BJ (cell line): ENCODE data around the gene DCBLD2. TPM values are rescaled to one million over a fixed set of nuclear protein-coding genes. Genes with fewer than 3 reads are reported as not detected.

ENCODE experiments used
- CTCF ChIA-PET: fragments of 350-600 bp; formaldehyde crosslinking; extraction: SDS; loops from one replicate; lab custom pipeline; 2021; ENCODE audit warnings: antibody characterized with exemption, inconsistent platforms; lab: Yijun Ruan, JAX
- POLR2A ChIA-PET: fragments of 300-600 bp; sonication (Branson Sonifier 250); formaldehyde crosslinking; extraction: SDS; loops from one replicate; lab custom pipeline; 2021; ENCODE audit warnings: antibody characterized with exemption; lab: Charles Lee
- DNase-seq: peaks from one replicate; pipeline ENCODE4 v3.0.0-alpha.2; 2011; ENCODE audit warnings: low read depth
- H3K27me3 ChIP-seq: 2 replicates; pipeline ENCODE4 v1.6.0; 2011; ENCODE audit warnings: low read length; ENCODE audit not compliant: control insufficient read depth, insufficient read depth
- H3K36me3 ChIP-seq: 2 replicates; pipeline ENCODE4 v1.5.1; 2011; ENCODE audit warnings: low read length; ENCODE audit not compliant: control insufficient read depth, insufficient read depth
- H3K4me3 ChIP-seq: 2 replicates; pipeline ENCODE4 v1.5.1; 2011; ENCODE audit warnings: low read depth, mild to moderate bottlenecking, control low read depth, low read length
- polyA plus RNA-seq: library from polyadenylated mRNA; depleted of rRNA; stranded (reverse); fragments of >200 nt; gene quantifications from 2 replicates; pipeline ENCODE4 v1.2.3, GENCODE V29; 2011
- TF ChIP-seq, protein P1 (sequence below): IDR thresholded peaks from 2 replicates; pipeline ENCODE4 v1.5.1; 2011; ENCODE audit warnings: low read depth, mild to moderate bottlenecking, control low read depth, inconsistent platforms, low read length, moderate library complexity; ENCODE audit not compliant: insufficient read depth

Gene DCBLD2
- polyA plus RNA-seq, 1 experiment, result 28.9 TPM

DNA sequence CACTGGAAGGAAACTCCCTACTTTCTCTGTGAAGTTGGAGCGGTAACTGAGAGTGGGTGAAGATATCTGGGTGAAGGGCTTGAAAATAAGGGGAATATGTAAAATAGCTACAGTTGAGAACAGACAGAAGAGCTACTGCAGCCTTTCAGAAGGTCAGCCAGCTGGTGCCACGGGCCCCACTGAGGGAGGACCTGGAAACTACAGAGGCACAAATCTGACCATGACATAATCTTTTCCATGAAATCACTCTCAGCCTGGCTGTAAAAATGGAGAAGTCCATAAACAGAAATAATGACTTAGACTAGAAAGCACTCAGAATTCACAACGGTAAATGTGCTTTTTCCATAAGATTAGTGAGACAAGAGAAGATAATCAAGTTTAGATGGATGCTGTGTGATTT lies 91.9 kb downstream of the DCBLD2 start:
- H3K4me3 ChIP-seq, result no peak overlapping the region
- TF ChIP-seq, protein P1, sequence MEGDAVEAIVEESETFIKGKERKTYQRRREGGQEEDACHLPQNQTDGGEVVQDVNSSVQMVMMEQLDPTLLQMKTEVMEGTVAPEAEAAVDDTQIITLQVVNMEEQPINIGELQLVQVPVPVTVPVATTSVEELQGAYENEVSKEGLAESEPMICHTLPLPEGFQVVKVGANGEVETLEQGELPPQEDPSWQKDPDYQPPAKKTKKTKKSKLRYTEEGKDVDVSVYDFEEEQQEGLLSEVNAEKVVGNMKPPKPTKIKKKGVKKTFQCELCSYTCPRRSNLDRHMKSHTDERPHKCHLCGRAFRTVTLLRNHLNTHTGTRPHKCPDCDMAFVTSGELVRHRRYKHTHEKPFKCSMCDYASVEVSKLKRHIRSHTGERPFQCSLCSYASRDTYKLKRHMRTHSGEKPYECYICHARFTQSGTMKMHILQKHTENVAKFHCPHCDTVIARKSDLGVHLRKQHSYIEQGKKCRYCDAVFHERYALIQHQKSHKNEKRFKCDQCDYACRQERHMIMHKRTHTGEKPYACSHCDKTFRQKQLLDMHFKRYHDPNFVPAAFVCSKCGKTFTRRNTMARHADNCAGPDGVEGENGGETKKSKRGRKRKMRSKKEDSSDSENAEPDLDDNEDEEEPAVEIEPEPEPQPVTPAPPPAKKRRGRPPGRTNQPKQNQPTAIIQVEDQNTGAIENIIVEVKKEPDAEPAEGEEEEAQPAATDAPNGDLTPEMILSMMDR, result no peak
- ChIA-PET CTCF (interaction anchor here (0.7 to 9.3 kb wide), 4 partner anchors 186 to 295 kb away, joined by 3 to 135 read pairs (median 6); no protein-coding TSS in a partner anchor), POLR2A (no interaction called here)
- DNase-seq, result no peak
- H3K36me3 ChIP-seq, result peaks cover 8% of the 10 kb centered on the region
- H3K27me3 ChIP-seq, result no peaks in the 10 kb centered on the region

DNA sequence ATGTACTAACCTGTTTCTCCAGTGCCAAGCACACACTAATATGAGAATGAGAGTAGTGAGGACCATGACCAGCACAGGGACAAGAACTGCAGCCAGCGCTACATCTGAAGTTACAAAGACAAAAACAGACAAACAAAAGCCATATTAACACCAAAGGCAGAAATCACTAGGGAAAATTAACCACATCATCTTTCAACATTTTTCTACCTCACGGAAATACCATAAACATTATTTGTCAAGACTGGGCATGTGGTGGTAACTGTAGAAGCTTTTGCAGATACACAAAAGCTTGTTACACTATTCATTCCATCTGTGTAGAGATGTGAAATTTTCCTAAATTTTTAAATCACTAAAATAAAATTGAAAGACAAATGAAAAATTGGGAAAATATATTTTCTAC lies 93.4 kb downstream of the DCBLD2 start:
- ChIA-PET POLR2A (no interaction called here), CTCF (no interaction called here)
- no peaks in the 10 kb centered on the region for H3K27me3 ChIP-seq
- DNase-seq, result no peak
- peaks cover 8% of the 10 kb centered on the region for H3K36me3 ChIP-seq
- no peak overlapping the region for H3K4me3 ChIP-seq
- TF ChIP-seq, protein P1, result no peak

DNA sequence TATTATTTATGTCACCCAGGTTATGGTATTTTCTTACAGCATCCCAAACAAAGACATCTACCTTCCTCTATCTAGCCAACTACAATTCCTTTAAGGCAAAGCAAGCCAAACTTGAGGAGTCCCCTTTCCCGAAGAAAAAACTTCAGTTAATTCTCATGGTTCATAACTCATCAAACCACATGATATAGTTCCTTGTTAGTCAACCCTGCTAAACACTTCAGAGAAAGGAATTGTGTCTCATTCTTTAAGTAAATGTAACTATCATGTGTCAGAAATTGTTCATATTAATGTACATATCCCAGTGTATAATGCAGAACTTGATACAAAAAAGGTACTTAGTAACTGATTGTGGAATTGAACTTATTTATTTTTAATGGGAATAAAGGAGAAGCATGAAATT lies 93.9 kb downstream of the DCBLD2 start:
- CTCF ChIA-PET, result no interaction called here
- TF ChIP-seq, protein P1, result no peak
- peaks cover 8% of the 10 kb centered on the region for H3K36me3 ChIP-seq
- H3K4me3 ChIP-seq, result no peak overlapping the region
- POLR2A ChIA-PET, result no interaction called here
- DNase-seq, result no peak
- no peaks in the 10 kb centered on the region for H3K27me3 ChIP-seq

DNA sequence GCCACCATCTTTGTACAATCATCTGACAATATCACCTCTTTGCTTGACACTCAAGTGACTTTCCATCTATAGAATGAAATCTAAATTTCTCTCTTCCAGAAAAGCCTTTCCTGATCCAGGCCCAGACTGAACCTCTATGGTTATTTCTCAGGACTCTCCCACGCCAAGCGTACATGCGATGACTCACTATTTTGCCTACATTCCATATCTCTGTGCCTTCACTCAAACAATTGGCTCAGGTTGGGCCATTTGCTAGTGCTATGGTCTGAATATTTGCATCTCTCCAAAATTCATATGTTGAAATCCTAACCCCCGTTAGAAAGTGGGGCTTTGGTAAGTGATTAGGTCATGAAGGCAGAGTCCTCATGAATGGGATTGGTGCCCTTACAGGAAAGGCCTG lies 94.5 kb downstream of the DCBLD2 start:
- POLR2A ChIA-PET, result no interaction called here
- H3K36me3 ChIP-seq, result peaks cover 8% of the 10 kb centered on the region
- H3K27me3 ChIP-seq, result no peaks in the 10 kb centered on the region
- no peak for DNase-seq
- TF ChIP-seq, protein P1, result no peak
- no peak overlapping the region for H3K4me3 ChIP-seq
- CTCF ChIA-PET, result no interaction called here

DNA sequence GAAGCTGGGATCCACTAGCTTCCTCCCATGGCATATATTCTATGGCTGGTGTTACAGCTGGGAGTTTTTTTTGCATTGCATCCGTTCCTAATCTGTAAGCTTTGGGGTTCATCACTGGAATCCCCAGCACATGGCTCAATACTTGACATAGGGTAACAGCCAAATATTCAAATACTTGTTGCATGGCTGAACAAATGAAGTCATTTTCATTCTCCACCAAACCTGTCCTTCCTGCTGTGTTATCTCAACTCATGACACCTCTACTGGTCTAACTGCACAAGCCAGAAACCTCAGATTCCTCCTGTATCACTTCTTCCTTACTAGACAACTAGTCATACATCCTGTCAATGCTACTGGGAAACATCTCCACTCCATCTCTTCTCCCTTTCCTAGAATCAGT lies 95.0 kb downstream of the DCBLD2 start:
- POLR2A ChIA-PET, result no interaction called here
- CTCF ChIA-PET, result interaction anchor here (1.1 to 1.4 kb wide), 2 partner anchors 11 to 204 kb away, joined by 4 to 5 read pairs; no protein-coding TSS in a partner anchor
- no peak for DNase-seq
- Histone ChIP-seq H3K27me3 (no peaks in the 10 kb centered on the region), H3K36me3 (peaks cover 8% of the 10 kb centered on the region), H3K4me3 (no peak overlapping the region)
- TF ChIP-seq, protein P1, result no peak
